Progenitor cell of endocrine pancreas (in vitro differentiated cells): ENCODE data around the gene SERINC5. TPM values are rescaled to one million over a fixed set of nuclear protein-coding genes. Genes with fewer than 3 reads are reported as not detected.
A peak's percentile ranks its signal among the peaks of the same experiment; 100 is the strongest.

Experiments
- DNase-seq: peaks from one replicate; pipeline ENCODE4 v3.0.0; 2021; ENCODE audit warnings: low spot score; ENCODE audit not compliant: unreplicated experiment
- H3K27ac Mint-ChIP-seq: 2 replicates; pipeline ENCODE4 v1.8.0; 2021; ENCODE audit warnings: mild to moderate bottlenecking, moderate library complexity, mixed read lengths
- H3K27me3 Mint-ChIP-seq: 2 replicates; pipeline ENCODE4 v1.8.0; 2021; ENCODE audit warnings: mixed read lengths
- H3K36me3 Mint-ChIP-seq: 2 replicates; pipeline ENCODE4 v1.8.0; 2022; ENCODE audit warnings: mixed read lengths; ENCODE audit not compliant: insufficient read depth
- H3K4me1 Mint-ChIP-seq: 2 replicates; pipeline ENCODE4 v1.8.0; 2021; ENCODE audit warnings: low read depth, mixed read lengths
- H3K4me3 Mint-ChIP-seq: 2 replicates; pipeline ENCODE4 v1.8.0; 2021; ENCODE audit warnings: low read depth, mild to moderate bottlenecking, moderate library complexity, mixed read lengths
- H3K9me3 Mint-ChIP-seq: 2 replicates; pipeline ENCODE4 v1.8.0; 2021; ENCODE audit warnings: low read depth, mixed read lengths
- total RNA-seq: library from RNA; stranded (reverse); gene quantifications from 2 replicates; pipeline ENCODE4 v1.2.1, GENCODE V29; 2021
- TF ChIP-seq, protein P1 (sequence below): fragments of 200-600 bp; sonication (generic); IDR thresholded peaks from one replicate; pipeline ENCODE4 v1.5.0; 2021; ENCODE audit warnings: antibody characterized with exemption, mild to moderate bottlenecking; ENCODE audit not compliant: unreplicated experiment

The SERINC5 gene
- total RNA-seq, 1 donor from 2014 or later: 198 TPM

DNA sequence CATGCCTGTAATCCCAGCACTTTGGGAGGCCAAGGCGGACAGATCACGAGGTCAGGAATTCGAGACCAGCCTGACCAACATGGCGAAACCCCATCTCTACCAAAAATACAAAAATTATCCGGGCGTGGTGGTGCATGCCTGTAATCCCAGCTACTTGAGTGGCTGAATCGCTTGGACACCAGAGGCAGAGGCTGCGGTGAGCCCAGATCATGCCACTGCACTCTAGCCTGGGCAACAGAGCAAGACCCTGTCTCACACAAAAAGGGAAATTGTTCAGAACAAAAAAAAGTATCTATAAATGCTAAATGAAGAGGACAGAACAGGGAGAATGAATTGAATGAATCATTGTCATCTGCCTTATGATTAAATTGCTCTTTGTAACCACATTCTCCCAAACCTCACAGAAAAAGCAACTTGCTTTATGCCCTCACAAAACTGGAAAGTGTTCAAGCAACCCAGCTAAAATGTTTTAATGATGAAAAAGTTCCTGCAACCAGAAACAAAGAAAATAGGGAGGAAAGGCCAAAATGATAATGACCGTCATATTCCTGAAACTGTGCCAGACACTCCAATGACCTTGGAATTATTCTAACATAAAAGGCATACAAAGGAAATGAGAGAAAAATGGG lies 83.7 kb downstream of the SERINC5 start:
- Mint-ChIP-seq H3K4me3 (no peak overlapping the region), H3K9me3 (no peaks in the 10 kb centered on the region)
- no peak for DNase-seq

DNA sequence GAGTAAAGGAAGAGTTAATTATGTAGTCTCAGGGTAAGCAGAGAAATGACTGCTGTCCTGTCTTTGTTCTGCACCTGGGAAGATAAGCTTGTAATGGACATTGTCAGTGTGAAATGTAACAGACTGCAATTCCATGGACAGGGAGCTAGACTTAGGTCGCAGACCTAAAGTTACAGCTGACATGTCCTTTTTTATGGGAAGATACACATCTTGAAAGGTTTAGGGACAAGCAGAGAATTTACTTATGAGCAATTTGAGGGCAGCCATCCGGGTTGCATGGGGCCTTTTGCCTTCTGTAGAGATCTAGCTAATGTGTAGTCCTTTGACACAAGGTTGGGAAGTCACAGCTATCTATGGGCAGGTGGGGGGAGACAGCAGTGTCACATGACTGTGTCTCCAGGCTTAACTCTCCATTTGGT lies 85.7 kb downstream of the SERINC5 start:
- no peak for DNase-seq
- H3K9me3 Mint-ChIP-seq: no peaks in the 10 kb centered on the region
- no peak overlapping the region for H3K4me3 Mint-ChIP-seq
- peak overlapping the region; percentile 54 for H3K27ac Mint-ChIP-seq
- H3K27me3 Mint-ChIP-seq: no peaks in the 10 kb centered on the region
- TF ChIP-seq, protein P1, sequence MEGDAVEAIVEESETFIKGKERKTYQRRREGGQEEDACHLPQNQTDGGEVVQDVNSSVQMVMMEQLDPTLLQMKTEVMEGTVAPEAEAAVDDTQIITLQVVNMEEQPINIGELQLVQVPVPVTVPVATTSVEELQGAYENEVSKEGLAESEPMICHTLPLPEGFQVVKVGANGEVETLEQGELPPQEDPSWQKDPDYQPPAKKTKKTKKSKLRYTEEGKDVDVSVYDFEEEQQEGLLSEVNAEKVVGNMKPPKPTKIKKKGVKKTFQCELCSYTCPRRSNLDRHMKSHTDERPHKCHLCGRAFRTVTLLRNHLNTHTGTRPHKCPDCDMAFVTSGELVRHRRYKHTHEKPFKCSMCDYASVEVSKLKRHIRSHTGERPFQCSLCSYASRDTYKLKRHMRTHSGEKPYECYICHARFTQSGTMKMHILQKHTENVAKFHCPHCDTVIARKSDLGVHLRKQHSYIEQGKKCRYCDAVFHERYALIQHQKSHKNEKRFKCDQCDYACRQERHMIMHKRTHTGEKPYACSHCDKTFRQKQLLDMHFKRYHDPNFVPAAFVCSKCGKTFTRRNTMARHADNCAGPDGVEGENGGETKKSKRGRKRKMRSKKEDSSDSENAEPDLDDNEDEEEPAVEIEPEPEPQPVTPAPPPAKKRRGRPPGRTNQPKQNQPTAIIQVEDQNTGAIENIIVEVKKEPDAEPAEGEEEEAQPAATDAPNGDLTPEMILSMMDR: no peak
- peaks cover 34% of the 10 kb centered on the region for H3K4me1 Mint-ChIP-seq
- peaks cover 58% of the 10 kb centered on the region for H3K36me3 Mint-ChIP-seq

More for the DNA sequence above, 83.7 kb downstream of the SERINC5 start:
- peaks cover 50% of the 10 kb centered on the region for H3K36me3 Mint-ChIP-seq
- H3K4me1 Mint-ChIP-seq: peaks cover 17% of the 10 kb centered on the region
- H3K27ac Mint-ChIP-seq: peak overlapping the region; percentile 23
- H3K27me3 Mint-ChIP-seq: no peaks in the 10 kb centered on the region
- TF ChIP-seq, protein P1: no peak

DNA sequence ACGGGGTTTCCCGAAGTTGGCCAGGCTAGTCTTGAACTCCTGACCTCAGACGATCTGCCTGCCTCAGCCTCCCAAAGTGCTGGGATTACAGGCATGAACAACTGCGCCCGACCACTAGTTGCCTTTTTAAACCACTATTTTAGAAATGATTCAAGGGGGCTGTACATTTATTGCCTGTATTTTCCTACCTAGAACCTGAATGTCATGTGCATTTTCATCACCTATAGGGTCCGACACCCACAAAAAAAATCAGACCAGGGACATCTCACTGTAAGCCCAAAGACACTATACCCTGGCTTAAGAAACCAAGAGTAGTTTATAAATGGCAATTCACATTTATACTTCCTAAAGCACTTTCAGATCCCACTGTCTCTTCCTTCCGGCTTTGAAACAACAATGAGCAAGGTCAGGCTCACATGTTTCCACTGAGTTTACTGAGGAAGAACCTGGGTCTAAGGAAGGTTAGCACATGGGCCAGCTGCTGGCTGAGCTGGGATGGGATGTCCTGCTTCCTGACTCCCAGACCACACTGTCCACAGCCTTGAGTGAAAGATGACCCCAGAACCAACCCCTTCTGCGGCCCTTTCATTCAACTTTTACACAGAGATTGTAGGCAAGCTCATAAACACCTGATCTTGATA lies 87.3 kb downstream of the SERINC5 start:
- DNase-seq: no peak
- H3K27me3 Mint-ChIP-seq: no peaks in the 10 kb centered on the region
- peaks cover 57% of the 10 kb centered on the region for H3K36me3 Mint-ChIP-seq
- no peak overlapping the region for H3K4me3 Mint-ChIP-seq
- peak overlapping the region; percentile 12 for H3K27ac Mint-ChIP-seq
- H3K9me3 Mint-ChIP-seq: no peaks in the 10 kb centered on the region
- peaks cover 30% of the 10 kb centered on the region for H3K4me1 Mint-ChIP-seq
- TF ChIP-seq, protein P1: no peak

DNA sequence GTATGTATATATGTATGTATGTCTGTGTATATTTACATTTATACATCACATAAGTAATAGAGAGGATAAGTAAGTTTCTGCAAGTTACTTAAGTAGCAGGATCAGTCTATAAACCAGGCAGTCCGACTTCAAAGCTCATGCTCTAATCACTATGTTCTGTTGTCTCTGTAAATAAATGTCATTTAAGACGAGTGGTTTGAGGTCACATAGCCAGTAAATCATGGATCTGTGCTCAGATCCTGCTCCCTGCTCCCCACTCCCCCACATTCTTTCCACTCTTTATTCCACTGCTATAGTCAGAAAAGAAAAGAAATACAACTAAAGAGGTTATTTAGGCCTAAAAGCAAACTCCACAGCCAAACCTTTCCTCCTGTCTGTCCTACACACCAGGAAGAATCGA lies 90.4 kb downstream of the SERINC5 start:
- Mint-ChIP-seq H3K36me3 (peaks cover 74% of the 10 kb centered on the region), H3K27ac (peak overlapping the region; percentile 72), H3K9me3 (peaks cover 16% of the 10 kb centered on the region), H3K4me1 (peaks cover 27% of the 10 kb centered on the region), H3K4me3 (no peak overlapping the region), H3K27me3 (no peaks in the 10 kb centered on the region)
- TF ChIP-seq, protein P1: no peak
- DNase-seq: no peak

DNA sequence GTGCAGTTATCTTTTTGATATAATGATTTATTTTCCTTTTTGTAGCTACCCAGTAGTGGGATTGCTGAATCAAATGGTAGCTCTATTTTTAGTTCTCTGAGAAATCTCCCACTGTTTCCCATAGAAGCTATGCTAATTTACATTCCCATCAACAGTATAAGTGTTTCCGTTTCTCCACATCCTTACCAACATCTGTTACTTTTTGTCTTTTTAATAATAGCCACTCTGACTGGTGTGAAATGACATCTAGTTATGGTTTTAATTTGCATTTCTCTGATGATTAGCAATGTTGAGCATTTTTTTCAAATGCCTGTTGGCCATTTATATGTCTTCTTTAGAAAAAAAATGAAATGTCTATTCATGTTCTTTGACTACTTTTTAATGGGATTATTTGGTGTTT lies 94.7 kb downstream of the SERINC5 start:
- Mint-ChIP-seq H3K36me3 (peaks cover 73% of the 10 kb centered on the region), H3K27ac (no peak overlapping the region), H3K4me3 (no peak overlapping the region)

More for the DNA sequence above, 94.7 kb downstream of the SERINC5 start:
- Mint-ChIP-seq H3K9me3 (peaks cover 16% of the 10 kb centered on the region), H3K4me1 (peaks cover 30% of the 10 kb centered on the region), H3K27me3 (no peaks in the 10 kb centered on the region)
- TF ChIP-seq, protein P1: no peak
- DNase-seq: no peak
